LNCAP (cell line): ENCODE measurements around the gene MT1H.

Experiments used
- TF ChIP-seq, protein P1 (sequence below): fragments of 450-650 bp; IDR thresholded peaks from 2 replicates; pipeline ENCODE4 v1.5.1; 2017; ENCODE audit warnings: mild to moderate bottlenecking

MT1H gene

DNA sequence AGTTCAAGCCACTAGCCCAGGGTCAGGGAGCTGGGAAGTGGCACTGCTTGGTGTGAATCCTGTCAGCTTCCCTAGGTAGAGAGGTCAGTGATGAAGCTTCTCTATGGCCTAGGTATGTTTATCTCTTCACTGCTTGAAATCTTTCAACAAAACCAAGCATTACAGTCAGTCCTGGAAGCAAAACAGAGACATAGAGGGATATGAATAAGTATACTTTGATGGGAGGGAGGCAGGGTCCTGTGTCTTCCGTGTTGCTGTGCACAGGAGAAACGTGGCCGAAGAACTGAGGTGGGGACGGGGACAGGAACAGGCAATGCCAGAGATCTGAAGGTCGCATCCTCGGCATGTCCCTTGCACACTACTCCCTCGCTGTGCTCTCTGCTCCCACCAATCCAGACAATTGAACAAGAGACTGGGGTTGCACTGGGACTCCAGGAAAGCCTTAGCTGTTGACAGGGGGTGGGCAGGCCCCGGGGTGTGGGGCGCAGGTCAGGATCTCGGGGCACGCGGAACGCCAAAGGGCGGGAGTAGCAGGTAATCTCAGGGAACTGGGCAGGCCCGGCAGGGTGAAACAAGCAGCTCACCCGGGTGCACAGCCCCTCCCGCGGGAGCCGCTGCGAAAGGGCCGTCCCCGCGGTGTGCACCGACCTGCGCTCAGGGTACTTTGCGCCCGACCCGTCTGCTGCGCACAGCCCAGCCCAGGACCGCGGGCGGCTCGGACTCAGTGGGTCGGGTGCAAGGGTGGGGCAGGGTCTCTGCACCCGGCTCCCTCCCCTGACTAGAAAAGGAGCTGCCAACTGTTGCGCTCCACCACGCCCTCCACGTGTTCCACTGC is at the start of gene MT1H:
TSS of gene MT1H (plus strand) at position 810 of the 835 bp plus-strand sequence. CDS start 71 bp downstream, outside the sequence.
- TF ChIP-seq, protein P1, sequence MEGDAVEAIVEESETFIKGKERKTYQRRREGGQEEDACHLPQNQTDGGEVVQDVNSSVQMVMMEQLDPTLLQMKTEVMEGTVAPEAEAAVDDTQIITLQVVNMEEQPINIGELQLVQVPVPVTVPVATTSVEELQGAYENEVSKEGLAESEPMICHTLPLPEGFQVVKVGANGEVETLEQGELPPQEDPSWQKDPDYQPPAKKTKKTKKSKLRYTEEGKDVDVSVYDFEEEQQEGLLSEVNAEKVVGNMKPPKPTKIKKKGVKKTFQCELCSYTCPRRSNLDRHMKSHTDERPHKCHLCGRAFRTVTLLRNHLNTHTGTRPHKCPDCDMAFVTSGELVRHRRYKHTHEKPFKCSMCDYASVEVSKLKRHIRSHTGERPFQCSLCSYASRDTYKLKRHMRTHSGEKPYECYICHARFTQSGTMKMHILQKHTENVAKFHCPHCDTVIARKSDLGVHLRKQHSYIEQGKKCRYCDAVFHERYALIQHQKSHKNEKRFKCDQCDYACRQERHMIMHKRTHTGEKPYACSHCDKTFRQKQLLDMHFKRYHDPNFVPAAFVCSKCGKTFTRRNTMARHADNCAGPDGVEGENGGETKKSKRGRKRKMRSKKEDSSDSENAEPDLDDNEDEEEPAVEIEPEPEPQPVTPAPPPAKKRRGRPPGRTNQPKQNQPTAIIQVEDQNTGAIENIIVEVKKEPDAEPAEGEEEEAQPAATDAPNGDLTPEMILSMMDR = no peak

DNA sequence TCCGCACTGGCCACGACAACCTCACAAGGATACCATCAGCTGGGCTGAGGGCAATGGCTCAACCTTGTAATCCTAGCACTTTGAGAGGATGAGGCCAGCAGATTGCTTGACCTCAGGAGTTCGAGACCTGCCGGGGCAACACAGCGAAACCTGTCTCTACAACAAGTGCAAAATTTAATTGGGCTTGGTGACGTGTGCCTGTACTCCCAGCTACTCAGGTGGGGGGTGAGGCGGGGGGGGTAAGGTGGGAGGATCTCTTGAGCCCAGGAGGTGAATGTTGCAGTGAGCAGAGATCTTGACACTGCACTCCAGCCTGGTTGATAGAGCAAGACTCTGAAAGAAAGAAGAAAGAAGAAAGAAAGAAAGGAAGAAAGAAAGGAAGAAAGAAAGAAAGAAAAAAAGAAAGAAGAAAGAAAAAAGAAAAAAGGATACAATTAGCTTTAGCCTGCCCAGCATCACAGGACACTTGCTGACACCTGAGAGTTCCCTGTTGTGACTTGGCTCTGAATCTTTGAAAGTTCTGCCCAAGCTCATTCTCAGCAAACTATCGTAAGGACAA is 49.2 kb upstream of the MT1H start:
- TF ChIP-seq, protein P1 = no peak

DNA sequence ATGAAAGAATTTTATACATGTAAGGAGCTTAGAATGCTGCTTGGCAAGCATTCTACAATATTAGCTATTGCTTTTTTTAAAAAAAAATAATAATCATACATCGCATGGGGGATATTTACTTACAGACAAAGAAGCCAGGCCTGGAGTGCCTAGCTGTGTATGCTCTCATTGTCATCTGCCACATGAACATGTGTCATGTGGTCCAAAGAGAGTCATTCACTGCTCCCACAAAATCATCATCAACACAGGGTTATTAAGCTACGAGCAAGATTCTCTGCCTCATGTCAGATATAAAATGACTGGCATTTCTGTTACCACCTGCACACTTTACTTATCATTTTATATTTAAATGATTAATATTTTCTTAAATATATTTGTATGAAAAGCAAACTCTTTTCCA is 46.0 kb upstream of the MT1H start:
- TF ChIP-seq, protein P1 = no peak

DNA sequence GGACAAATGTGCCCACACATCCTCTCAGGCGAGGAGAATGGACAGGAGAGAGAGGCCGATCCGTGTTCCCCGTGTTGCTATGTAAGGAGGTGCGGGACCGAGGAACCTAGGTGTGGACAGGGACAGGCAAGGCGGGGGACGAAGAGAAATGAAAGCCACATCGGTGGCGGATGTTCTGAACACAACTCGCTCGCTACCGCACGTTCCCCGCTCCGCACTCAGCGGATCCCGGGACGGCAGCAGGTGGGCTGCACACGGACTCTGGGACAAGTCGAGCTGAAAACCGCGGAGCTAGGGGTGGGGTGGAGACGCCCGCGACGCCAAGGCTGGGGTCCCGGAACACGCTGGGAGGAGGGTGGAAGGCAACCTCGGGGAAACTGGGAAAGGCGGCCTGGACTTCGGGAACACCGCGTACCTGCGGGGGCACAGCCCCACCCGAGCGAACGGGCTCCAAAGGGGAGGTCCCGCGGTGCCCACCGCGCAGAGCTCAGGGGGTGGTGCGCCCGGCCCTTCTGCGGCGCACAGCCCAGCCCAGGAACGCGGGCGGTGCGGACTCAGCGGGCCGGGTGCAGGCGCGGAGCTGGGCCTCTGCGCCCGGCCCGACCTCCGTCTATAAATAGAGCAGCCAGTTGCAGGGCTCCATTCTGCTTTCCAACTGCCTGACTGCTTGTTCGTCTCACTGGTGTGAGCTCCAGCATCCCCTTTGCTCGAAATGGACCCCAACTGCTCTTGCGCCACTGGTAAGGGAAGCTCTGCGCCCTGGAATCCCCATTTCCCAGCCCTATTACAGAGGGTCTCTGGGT is 44.3 kb upstream of the MT1H start, which contains the start of gene MT1E:
TSS of gene MT1E (plus strand) at position 642 of the 803 bp plus-strand sequence. CDS start at position 713, 71 bp downstream.
- TF ChIP-seq, protein P1 = no peak

DNA sequence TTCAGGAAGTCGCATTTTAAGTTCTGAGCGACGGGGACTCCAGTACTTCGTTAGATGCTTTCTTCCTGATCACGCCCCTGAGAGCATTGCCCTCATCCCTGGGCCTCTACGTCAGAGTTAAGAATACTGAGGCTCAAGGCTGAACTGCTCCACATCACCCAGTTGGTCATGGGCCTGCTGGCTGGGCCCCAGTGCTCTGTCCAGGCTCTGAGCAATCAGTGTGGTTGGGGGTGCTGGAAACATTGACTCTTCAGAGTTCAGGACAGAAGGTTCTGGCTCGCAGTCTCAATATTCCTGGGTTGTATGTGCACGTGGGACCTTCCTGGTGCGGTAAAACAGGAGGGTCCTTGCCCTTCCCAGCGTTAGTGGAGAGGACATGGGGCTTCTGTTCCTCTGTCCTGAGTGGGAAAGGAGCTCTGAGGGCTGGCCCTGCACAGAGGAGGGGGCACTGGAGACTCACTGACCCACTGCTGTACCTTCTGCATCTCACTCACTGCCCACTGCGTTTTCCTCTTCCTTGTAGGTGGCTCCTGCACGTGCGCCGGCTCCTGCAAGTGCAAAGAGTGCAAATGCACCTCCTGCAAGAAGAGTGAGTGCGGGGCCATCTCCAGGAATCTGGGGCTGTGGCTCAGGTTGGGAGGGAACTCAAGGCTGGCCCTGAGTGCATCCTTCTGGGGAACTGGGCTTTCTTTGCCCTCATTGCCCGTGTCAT is 43.5 kb upstream of the MT1H start:
- TF ChIP-seq, protein P1 = no peak

DNA sequence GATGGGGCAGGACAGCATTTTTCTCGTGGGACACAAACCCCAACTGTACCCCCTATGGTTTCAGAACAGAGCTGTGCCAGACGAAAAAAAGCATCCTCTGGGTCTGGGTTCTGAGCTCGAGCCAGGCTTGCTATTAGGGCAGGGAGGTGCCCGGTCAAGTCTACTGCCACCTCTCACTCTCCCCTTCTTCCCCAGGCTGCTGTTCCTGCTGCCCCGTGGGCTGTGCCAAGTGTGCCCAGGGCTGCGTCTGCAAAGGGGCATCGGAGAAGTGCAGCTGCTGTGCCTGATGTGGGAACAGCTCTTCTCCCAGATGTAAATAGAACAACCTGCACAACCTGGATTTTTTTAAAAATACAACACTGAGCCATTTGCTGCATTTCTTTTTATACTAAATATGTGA is 42.9 kb upstream of the MT1H start:
- TF ChIP-seq, protein P1 = no peak
